NCI-H1436 treated with DMSO at 0.1 percent for 48 hours (cell line): ENCODE results near the gene CD3E.

Source experiments
- DNase-seq: peaks from one replicate; lab custom pipeline; 2025; lab: John Stamatoyannopoulos, UW

The CD3E gene

DNA sequence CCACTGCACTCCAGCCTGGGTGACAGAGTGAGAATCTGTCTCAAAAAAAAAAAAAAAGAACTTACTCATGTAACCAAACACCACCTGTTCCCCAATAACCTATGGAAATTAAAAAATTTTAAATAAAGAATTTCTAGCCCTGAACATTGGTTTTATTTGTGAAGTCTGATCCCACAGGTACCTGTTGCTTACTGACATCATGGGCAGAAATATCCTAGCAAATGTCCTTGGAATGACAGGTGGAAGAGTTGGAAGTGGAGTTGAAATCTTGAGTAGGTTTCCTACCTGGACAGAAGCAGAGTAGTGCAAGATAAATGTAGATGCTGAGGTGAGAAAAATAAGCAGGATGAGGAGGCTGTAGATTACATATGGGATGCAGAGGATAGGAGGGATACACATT lies 20.8 kb downstream of the CD3E start:
- DNase-seq, result no peak

DNA sequence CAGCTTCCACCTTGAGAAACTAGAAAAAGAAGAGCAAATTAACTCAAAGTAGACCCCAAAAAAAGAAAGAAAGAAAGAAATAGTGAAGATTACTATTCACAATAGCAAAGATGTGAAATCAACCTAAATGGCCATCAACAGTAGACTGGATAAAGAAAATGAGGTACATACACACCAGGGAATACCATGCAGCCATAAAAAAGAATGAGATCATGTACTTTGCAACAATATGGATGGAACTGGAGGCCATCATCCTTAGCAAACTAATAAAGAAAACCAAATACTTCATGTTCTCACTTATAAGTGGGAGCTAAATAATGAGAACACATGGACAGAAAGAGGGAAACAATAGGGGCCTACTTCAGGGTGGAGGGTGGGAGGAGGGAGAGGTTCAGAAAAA lies 24.2 kb downstream of the CD3E start:
- no peak for DNase-seq

DNA sequence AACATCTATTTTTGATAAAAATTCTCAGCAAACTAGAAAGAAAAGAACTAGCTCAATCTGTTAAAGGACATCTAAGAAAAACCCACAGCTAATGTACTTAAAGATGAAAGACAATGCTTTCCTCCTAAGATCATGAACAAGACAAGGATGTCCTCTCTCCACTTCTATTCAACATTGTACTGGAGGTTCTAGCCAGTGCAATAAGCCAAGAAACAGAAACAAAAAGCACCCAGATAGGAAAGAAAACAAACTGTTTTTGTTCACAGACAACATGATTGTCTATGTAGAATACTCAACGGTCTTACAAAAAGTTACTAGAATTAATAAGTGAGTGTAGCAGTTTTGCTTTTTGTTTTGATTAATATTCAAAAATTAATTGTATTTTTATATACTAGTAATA lies 30.2 kb downstream of the CD3E start:
- no peak for DNase-seq

DNA sequence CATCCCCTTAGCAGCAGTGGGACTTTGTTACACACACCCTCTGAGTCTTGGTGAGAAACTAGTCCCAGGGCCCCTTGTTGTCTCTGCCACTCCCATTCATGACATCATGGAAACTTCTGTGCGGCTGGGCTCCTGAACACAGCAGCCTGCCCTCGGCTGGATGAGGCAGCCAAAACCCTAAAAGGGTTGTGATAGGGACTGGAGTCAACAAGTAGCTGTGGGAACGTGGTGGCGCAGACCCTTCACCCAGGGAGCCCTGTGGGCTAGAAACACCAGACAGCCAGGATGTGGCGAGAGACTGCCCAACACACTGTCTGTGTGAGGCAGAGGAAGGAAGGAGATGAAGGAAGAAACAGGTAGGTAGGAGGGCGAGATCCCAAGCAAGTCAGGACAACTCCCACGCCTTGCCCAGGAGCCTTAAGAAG lies 34.1 kb downstream of the CD3E start:
- no peak for DNase-seq

DNA sequence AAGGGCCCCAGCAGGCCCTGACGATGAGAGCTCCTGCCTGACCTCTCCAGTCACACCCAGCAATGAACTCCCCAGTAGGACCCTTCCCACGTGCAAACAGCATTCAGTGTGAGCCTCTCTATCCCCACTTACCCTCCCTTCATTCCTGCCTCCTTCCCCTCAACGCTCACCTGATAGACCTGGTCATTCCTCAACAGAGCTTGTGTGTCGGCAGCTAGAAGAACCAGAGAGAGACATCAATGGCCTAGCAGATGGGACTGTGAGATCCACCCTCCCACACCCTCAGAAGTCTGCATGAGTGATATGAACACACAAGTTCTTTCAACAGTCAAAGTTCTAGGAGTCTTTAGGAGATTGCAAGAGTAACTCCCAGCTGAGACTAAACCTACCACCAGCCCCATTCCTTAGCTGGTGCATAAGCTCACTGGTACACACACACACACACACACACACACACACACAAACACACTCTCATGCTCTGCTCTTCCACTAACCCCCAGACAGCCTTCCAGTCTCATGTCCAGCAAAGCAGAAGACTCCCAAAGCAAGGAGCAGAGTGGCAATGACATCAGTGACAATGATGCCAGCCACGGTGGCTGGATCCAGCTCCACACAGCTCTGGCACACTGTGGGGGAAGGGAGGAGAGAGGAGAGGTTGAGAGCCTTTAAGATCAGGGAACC lies 34.9 kb downstream of the CD3E start:
- DNase-seq, result no peak

DNA sequence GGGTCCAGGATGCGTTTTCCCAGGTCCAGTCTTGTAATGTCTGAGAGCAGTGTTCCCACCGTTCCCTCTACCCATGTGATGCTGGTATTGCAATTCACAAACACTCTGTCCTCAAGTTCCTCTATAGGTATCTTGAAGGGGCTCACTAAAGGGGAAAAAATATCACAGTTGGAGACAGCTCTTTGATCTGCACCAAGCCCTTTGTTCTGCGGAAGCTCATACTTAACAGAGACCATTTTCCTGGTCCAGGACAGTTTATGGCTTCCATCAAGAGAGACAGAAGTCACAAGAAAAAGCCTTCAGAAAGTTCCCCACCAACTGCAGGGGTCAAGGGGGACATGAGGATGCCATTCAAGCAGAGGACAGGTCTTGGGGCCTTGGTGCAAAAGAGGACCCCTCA lies 35.9 kb downstream of the CD3E start:
- no peak for DNase-seq

DNA sequence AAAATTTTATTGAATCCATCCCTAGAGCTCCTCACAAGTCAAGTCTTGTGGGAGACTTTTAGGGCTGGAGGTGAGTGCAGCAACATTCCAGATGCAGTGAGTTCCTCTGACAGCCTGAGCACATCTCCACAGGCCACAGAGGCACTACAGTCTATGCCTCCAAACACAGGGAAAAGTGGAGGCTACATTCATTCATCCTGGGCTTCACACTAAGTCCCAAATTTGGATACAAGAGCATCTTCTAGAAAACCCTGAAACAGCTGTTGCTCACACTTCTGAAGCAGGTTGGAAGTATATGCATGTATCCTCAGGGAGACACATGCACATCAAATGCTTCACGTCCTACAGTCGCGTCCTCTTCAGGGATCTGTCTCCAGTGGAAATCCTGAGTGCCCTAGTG lies 36.7 kb downstream of the CD3E start:
- no peak for DNase-seq

DNA sequence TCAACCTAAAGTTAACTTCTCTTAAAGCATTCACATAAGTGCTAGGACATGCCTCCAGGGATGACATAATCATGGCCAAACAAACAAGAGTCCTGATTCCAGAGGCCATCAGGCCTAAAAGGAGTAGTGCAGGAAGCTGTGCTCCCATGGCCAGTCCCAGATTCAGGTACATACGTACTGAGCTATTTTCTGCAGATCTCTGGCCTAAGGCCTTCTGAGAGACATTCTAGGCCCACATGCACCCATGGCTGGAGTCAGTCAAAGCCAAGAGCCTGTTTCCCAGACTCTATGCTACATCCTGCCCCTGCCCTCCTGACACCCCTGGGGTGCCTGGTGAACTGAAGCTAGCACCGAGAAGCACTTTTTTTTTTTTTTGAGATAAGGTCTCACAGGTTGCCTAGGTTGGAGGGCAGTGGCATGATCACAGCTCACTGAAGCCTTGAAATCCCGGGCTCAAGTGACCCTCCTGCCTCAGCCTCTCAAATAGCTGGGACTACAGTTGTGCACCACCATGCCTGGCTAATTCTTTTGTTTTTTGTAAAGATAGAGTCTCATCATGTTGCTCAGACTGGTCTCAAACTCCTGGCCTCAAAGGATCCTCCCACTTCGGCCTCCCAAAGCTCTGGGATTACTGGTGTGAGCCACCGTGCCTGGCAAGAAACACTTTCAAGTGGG lies 37.4 kb downstream of the CD3E start:
- no peak for DNase-seq

DNA sequence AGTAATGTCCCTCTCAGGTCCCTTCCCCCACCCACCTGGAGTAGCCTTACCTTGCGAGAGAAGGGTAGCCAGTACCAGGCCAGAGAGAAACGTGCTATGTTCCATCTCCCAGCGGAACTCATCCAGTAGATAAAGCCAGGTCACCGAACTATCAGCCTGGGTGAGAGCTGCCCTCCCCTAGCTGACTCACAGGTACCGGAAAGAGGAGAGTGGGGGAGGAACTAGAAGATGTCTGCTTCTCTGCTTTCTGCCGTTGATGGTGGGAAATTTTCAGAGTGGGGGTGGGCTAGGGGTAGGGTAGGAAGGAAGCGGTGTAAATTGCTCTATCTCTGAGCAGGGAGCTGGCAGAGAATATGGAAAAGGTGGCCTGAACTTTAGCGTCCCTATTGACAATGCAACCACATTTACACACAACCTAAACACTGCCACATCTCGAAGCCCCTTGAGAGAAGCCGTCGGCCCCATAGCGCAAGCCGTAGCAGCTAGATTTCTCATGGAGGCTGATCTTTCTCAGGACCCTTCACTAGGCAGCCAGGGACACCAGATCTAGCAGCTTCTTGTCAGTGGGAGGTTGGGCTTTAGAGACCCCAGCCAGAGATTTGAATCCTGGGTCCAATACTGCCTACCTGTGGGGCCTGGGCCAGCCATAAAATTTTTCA lies 38.1 kb downstream of the CD3E start, which contains the start of gene CD3D:
CD3D (minus strand) TSS at position 203 of the 659 bp plus-strand sequence; CDS start at position 105, 98 bp downstream.
- no peak for DNase-seq

DNA sequence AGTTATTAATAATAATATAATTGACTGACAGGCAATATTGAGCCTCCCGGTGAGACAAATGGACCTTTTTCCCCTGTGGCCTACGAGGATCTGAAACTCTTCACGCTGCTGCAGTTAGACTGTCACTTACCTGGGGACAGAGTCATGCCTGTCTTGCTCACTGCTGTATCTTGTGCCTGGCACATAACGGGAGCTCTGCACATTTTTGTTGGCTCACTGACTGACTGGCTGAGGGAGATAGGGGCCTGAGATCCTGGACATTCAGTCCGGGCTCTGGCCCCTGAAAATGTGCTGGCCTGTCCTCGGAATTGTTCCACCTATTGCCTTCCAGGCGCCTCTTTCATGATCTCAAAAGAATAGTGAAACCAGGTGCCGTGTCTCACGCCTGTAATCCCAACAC lies 38.7 kb downstream of the CD3E start:
- DNase-seq, result no peak

DNA sequence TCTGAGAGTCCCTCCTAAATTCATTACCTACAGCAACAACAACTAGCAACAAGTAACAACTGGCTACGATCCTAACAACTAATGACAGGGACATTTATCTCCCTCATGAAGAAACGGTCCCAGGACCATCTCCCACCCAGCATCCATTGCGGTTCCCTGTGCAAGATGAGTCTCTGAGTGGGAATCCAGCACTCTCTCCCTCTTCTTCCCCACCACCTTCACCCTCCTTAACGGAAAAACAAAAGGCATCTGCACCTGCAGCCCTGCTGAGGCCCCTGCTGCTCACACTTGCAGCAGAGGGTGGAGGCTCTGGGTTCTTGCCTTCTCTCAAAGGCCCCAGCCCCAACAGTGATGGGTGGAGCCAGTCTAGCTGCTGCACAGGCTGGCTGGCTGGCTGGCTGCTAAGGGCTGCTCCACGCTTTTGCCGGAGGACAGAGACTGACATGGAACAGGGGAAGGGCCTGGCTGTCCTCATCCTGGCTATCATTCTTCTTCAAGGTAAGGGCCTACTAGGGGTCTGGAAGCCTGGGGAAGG lies 39.5 kb downstream of the CD3E start, which contains the start of gene CD3G:
CD3G (plus strand) TSS at position 364 of the 535 bp plus-strand sequence; CDS start at position 444, 80 bp downstream.
- DNase-seq, result no peak

DNA sequence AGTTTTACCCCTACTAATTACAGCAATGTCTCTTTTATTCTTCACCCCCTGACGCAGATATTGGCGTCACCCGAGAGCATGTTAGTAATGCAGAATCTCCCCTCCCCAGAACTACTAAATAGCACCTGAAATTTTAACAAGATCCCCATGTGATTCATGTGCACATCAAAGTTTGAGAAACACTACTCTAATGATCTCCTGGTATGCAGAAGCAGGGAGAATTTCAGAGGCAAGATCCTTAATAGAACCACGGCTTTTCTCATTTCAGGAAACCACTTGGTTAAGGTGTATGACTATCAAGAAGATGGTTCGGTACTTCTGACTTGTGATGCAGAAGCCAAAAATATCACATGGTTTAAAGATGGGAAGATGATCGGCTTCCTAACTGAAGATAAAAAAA lies 44.9 kb downstream of the CD3E start:
- DNase-seq, result no peak

DNA sequence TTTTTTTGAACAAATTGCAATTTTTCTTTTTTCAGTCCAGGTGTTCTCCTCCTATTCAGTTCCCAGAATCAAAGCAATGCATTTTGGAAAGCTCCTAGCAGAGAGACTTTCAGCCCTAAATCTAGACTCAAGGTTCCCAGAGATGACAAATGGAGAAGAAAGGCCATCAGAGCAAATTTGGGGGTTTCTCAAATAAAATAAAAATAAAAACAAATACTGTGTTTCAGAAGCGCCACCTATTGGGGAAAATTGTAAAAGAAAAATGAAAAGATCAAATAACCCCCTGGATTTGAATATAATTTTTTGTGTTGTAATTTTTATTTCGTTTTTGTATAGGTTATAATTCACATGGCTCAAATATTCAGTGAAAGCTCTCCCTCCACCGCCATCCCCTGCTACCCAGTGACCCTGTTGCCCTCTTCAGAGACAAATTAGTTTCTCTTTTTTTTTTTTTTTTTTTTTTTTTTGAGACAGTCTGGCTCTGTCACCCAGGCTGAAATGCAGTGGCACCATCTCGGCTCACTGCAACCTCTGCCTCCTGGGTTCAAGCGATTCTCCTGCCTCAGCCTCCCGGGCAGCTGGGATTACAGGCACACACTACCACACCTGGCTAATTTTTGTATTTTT lies 48.7 kb downstream of the CD3E start:
- no peak for DNase-seq

DNA sequence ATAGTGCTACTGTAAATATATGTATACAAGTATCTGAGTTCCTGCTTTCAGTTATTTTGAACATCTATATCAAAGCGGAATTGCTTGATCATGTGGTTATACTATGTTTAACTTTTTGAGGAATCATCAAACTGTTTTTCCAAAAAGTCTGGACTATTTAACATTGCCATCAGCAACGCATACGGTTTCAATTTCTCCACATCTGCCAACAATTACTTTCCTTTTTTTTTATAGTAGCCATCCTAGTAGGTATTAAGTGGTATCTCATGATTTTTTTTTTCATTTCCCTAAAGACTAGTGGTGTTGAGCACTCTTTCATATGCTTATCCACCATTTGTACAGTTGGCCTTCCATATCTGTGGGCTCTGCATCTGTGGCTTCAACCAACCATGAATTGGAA lies 53.5 kb downstream of the CD3E start:
- no peak for DNase-seq

DNA sequence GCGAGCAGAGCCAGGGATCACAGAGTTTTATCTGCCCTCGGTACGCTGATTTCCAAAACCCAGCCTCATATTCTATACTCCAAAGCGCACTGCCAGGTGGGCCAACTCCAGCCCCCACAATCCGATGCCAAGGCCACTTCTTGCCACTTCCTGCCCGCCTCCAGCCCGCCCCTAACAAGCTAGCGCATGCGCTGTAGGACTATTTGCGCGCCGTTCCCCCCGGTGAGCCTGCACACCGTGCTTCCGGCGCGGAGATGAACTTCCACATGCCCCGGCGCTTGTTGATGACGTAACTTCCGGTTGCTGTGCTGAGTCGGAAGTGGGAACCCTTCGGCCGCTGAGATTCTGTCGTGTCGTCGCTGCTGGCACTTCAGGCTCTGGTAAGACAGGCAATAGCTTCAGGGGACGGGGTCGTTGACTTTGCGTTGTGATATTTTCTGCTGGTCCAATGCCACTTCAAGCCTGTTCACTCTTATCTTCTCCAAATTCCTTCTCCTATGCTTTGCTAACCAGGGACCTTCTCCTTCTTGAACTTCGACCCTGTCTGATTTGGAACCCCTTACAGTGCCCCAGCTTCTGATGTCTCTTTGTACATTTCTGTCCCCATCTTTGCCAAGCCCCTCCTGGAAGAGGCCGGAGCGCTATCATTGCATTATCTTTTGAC lies 54.9 kb downstream of the CD3E start, which contains the start of gene UBE4A:
UBE4A (plus strand) TSS at position 306 of the 664 bp plus-strand sequence. CDS start 5,481 bp downstream, outside the sequence.
- DNase-seq, result peak; percentile 61

DNA sequence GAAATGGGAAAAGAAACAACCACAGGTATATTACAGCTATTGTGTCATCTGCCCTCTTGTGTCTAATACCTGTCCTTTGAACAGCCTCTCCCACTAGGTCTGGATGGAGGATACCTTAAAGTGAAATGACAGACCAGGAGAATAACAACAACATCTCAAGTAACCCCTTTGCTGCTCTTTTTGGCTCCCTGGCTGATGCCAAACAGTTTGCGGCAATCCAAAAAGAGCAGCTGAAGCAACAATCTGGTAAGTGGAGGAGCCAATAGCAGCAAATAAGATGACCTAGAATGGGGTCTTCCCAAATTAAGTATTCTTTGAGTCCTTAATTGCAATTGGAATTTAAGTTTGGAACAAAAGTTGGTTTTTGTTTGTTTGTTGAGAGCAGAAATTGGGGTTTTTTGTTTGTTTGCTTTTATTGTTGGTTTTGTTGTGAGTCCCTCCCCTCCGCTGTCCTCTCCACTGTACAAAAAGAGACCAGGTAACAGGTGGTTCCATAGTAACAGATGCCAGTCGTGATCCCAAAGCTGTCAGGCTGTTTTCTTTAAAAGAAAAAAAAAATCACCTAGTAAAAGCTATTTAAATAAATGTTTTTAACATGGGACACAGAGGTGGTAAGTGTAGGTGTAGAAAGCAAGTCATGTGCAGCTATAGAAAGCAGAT lies 60.6 kb downstream of the CD3E start:
- no peak for DNase-seq
